ENCODE measurements around the gene CTNNA3.

GRCh38 chr10:66927971-66928770 is 767.8 kb downstream of the CTNNA3 start:
- TF ChIP-seq CTCF (conservative IDR thresholded peaks at IDR 0.05; ENCODE audit: low read length) (no peak), EZH2phosphoT487 (IDR thresholded peaks at IDR 0.05; ENCODE audit: borderline replicate concordance) (no peak)
